Nephron progenitor cell (in vitro differentiated cells): ENCODE data around the gene ZNF787.
"Not testable (repeated sequence)": the region's sequence is repeated elsewhere in the genome, so short reads cannot be mapped to it uniquely, and the experiment has no call there.

Experiments used
- DNase-seq: peaks from one replicate; pipeline ENCODE4 v3.0.0; 2021
- H3K27ac Mint-ChIP-seq: 2 replicates; pipeline ENCODE4 v1.8.0; 2021; ENCODE audit warnings: mild to moderate bottlenecking, moderate library complexity, mixed read lengths
- H3K27me3 Mint-ChIP-seq: 2 replicates; pipeline ENCODE4 v1.8.0; 2021; ENCODE audit warnings: mild to moderate bottlenecking, low read depth, mixed read lengths; ENCODE audit not compliant: poor library complexity
- H3K36me3 Mint-ChIP-seq: 2 replicates; pipeline ENCODE4 v1.8.0; 2021; ENCODE audit warnings: low read depth, mixed read lengths
- H3K4me1 Mint-ChIP-seq: 2 replicates; pipeline ENCODE4 v1.8.0; 2021; ENCODE audit warnings: mixed read lengths
- H3K4me3 Mint-ChIP-seq: 2 replicates; pipeline ENCODE4 v1.8.0; 2021; ENCODE audit warnings: mild to moderate bottlenecking, moderate library complexity, mixed read lengths
- H3K9me3 Mint-ChIP-seq: 2 replicates; pipeline ENCODE4 v1.8.0; 2021; ENCODE audit warnings: mild to moderate bottlenecking, moderate library complexity, mixed read lengths
- CTCF ChIP-seq: fragments of 200-600 bp; sonication (generic); IDR thresholded peaks from 2 replicates; pipeline ENCODE4 v1.5.0; 2021; ENCODE audit warnings: antibody characterized with exemption

The ZNF787 gene

GRCh38 chr19:56155124-56155687, 34.1 kb upstream of the ZNF787 start:
- peak; percentile 30 for DNase-seq
- no peak for TF ChIP-seq CTCF
- no peak overlapping the region for H3K27ac Mint-ChIP-seq
- H3K4me3 Mint-ChIP-seq, result no peak overlapping the region
- peaks cover 6% of the 10 kb centered on the region for H3K9me3 Mint-ChIP-seq
- peaks cover 72% of the 10 kb centered on the region for H3K36me3 Mint-ChIP-seq
- H3K27me3 Mint-ChIP-seq, result no peaks in the 10 kb centered on the region
- H3K4me1 Mint-ChIP-seq, result peaks cover 20% of the 10 kb centered on the region

GRCh38 chr19:56153507-56153906, 32.4 kb upstream of the ZNF787 start:
- H3K4me1 Mint-ChIP-seq, result peaks cover 20% of the 10 kb centered on the region
- peak overlapping the region; percentile 92 for H3K27ac Mint-ChIP-seq
- H3K27me3 Mint-ChIP-seq, result no peaks in the 10 kb centered on the region
- DNase-seq, result peak; percentile 58
- H3K9me3 Mint-ChIP-seq, result peaks cover 8% of the 10 kb centered on the region
- peak overlapping the region; percentile 56 for H3K4me3 Mint-ChIP-seq
- H3K36me3 Mint-ChIP-seq, result peaks cover 77% of the 10 kb centered on the region
- no peak for TF ChIP-seq CTCF

- H3K4me1 Mint-ChIP-seq, result peaks cover 20% of the 10 kb centered on the region
- H3K27me3 Mint-ChIP-seq, result no peaks in the 10 kb centered on the region
- peaks cover 8% of the 10 kb centered on the region for H3K9me3 Mint-ChIP-seq
- H3K36me3 Mint-ChIP-seq, result peaks cover 79% of the 10 kb centered on the region
- DNase-seq, result no peak
- no peak for TF ChIP-seq CTCF
- peak overlapping the region; percentile 92 for H3K27ac Mint-ChIP-seq
- no peak overlapping the region for H3K4me3 Mint-ChIP-seq
Observed at GRCh38 chr19:56152644-56153043, 31.5 kb upstream of the ZNF787 start.

GRCh38 chr19:56150358-56150757, 29.3 kb upstream of the ZNF787 start:
- no peak for DNase-seq
- H3K27me3 Mint-ChIP-seq, result no peaks in the 10 kb centered on the region
- H3K9me3 Mint-ChIP-seq, result peaks cover 8% of the 10 kb centered on the region
- H3K36me3 Mint-ChIP-seq, result peaks cover 63% of the 10 kb centered on the region
- no peak overlapping the region for H3K4me3 Mint-ChIP-seq
- peak overlapping the region; percentile 37 for H3K27ac Mint-ChIP-seq
- no peak for TF ChIP-seq CTCF
- H3K4me1 Mint-ChIP-seq, result peaks cover 20% of the 10 kb centered on the region

- peaks cover 56% of the 10 kb centered on the region for H3K36me3 Mint-ChIP-seq
- H3K4me1 Mint-ChIP-seq, result peaks cover 24% of the 10 kb centered on the region
- H3K9me3 Mint-ChIP-seq, result peaks cover 8% of the 10 kb centered on the region
- H3K27me3 Mint-ChIP-seq, result no peaks in the 10 kb centered on the region
- H3K27ac Mint-ChIP-seq, result no peak overlapping the region
- no peak for TF ChIP-seq CTCF
- no peak for DNase-seq
- H3K4me3 Mint-ChIP-seq, result no peak overlapping the region
Observed at GRCh38 chr19:56149656-56150038, 28.6 kb upstream of the ZNF787 start.

GRCh38 chr19:56148955-56149655, 28.0 kb upstream of the ZNF787 start:
- Mint-ChIP-seq H3K36me3 (peaks cover 54% of the 10 kb centered on the region), H3K4me1 (peaks cover 28% of the 10 kb centered on the region)
- not testable (repeated sequence) for H3K9me3 Mint-ChIP-seq, H3K27me3 Mint-ChIP-seq, DNase-seq, H3K4me3 Mint-ChIP-seq, H3K27ac Mint-ChIP-seq
